HL-60 (cell line): ENCODE results near the gene AP4M1.

Experiments used
- GABPA ChIP-seq: IDR thresholded peaks from 2 replicates; pipeline ENCODE4 v1.6.1; 2012; ENCODE audit warnings: low read depth
- POLR2AphosphoS5 ChIP-seq: IDR thresholded peaks from 2 replicates; pipeline ENCODE4 v1.6.1; 2012; ENCODE audit warnings: low read depth
- SPI1 ChIP-seq: IDR thresholded peaks from 2 replicates; pipeline ENCODE4 v1.6.1; 2012; ENCODE audit warnings: low read depth, mild to moderate bottlenecking, borderline replicate concordance
- TF ChIP-seq, protein P1 (sequence below): IDR thresholded peaks from one replicate; pipeline ENCODE4 v1.5.1; 2011; ENCODE audit warnings: low read length, control low read depth, inconsistent platforms; ENCODE audit not compliant: insufficient read depth
- TF ChIP-seq, protein P2 (sequence below): IDR thresholded peaks from 2 replicates; pipeline ENCODE4 v1.6.1; 2012; ENCODE audit warnings: low read depth; ENCODE audit not compliant: insufficient replicate concordance

DNA sequence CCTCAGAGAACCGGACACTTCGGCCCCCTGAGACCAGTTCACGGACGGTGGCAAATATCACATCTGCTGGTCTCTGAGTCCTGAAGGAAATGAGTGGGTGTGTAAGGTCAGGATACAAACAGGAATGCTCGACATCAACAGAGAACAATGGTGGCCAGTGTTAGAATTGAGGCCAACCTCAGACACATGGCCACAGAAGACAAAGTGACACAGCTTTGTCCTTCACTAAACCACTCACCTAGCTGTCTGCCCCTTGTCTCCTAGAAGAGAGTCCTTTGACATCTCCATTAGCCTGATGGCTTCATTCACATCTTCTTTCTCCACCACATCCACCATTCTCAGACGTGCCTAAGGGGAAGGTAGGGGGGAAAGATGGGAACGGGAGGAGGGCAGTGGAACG is 8.4 kb upstream of the AP4M1 start:
- TF ChIP-seq, protein P1, sequence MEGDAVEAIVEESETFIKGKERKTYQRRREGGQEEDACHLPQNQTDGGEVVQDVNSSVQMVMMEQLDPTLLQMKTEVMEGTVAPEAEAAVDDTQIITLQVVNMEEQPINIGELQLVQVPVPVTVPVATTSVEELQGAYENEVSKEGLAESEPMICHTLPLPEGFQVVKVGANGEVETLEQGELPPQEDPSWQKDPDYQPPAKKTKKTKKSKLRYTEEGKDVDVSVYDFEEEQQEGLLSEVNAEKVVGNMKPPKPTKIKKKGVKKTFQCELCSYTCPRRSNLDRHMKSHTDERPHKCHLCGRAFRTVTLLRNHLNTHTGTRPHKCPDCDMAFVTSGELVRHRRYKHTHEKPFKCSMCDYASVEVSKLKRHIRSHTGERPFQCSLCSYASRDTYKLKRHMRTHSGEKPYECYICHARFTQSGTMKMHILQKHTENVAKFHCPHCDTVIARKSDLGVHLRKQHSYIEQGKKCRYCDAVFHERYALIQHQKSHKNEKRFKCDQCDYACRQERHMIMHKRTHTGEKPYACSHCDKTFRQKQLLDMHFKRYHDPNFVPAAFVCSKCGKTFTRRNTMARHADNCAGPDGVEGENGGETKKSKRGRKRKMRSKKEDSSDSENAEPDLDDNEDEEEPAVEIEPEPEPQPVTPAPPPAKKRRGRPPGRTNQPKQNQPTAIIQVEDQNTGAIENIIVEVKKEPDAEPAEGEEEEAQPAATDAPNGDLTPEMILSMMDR: no peak
- TF ChIP-seq POLR2AphosphoS5 (no peak), SPI1 (no peak), GABPA (no peak)
- TF ChIP-seq, protein P2, sequence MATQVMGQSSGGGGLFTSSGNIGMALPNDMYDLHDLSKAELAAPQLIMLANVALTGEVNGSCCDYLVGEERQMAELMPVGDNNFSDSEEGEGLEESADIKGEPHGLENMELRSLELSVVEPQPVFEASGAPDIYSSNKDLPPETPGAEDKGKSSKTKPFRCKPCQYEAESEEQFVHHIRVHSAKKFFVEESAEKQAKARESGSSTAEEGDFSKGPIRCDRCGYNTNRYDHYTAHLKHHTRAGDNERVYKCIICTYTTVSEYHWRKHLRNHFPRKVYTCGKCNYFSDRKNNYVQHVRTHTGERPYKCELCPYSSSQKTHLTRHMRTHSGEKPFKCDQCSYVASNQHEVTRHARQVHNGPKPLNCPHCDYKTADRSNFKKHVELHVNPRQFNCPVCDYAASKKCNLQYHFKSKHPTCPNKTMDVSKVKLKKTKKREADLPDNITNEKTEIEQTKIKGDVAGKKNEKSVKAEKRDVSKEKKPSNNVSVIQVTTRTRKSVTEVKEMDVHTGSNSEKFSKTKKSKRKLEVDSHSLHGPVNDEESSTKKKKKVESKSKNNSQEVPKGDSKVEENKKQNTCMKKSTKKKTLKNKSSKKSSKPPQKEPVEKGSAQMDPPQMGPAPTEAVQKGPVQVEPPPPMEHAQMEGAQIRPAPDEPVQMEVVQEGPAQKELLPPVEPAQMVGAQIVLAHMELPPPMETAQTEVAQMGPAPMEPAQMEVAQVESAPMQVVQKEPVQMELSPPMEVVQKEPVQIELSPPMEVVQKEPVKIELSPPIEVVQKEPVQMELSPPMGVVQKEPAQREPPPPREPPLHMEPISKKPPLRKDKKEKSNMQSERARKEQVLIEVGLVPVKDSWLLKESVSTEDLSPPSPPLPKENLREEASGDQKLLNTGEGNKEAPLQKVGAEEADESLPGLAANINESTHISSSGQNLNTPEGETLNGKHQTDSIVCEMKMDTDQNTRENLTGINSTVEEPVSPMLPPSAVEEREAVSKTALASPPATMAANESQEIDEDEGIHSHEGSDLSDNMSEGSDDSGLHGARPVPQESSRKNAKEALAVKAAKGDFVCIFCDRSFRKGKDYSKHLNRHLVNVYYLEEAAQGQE: no peak
